DND-41 (cell line): Measurements from ENCODE around the gene KRTAP5-10.

Source experiments
- CTCF ChIP-seq: IDR thresholded peaks from 2 replicates; pipeline ENCODE4 v1.5.1; 2012; ENCODE audit warnings: borderline replicate concordance, low read length, moderate library complexity, mild to moderate bottlenecking; ENCODE audit not compliant: poor library complexity, severe bottlenecking; ENCODE audit errors: extremely low read depth
- EZH2 ChIP-seq: IDR thresholded peaks from 3 replicates; pipeline ENCODE4 v1.6.1; 2012; ENCODE audit warnings: borderline replicate concordance, low read depth, mild to moderate bottlenecking, moderate library complexity, low read length, inconsistent platforms; ENCODE audit not compliant: severe bottlenecking

GRCh38 chr11:71555508-71555907, 9.9 kb upstream of the KRTAP5-10 start:
- TF ChIP-seq CTCF (no peak), EZH2 (no peak)
